BE2C (cell line): ENCODE measurements around the gene CHST5.
A peak's percentile ranks its signal among the peaks of the same experiment; 100 is the strongest.
"Not testable (repeated sequence)": the region's sequence is repeated elsewhere in the genome, so short reads cannot be mapped to it uniquely, and the experiment has no call there.

Experiments used
- DNase-seq: peaks from one replicate; pipeline ENCODE4 v3.0.0-alpha.2; 2020
- H3K27me3 ChIP-seq: fragments of 250-450 bp; sonication (Bioruptor Pico); 2 replicates; pipeline ENCODE4 v1.5.1; 2020; ENCODE audit warnings: mild to moderate bottlenecking
- H3K36me3 ChIP-seq: fragments of 250-450 bp; sonication (Bioruptor Pico); 2 replicates; pipeline ENCODE4 v1.5.1; 2020; ENCODE audit warnings: mild to moderate bottlenecking
- H3K4me1 ChIP-seq: fragments of 250-450 bp; sonication (Bioruptor Pico); 2 replicates; pipeline ENCODE4 v1.5.1; 2020
- H3K4me3 ChIP-seq: 2 replicates; pipeline ENCODE4 v1.5.1; 2011; ENCODE audit warnings: low read depth, low read length
- H3K9me3 ChIP-seq: fragments of 250-450 bp; sonication (Bioruptor Pico); 2 replicates; pipeline ENCODE4 v1.5.1; 2020
- TF ChIP-seq, protein P1 (sequence below): IDR thresholded peaks from 2 replicates; pipeline ENCODE4 v1.5.1; 2012; ENCODE audit warnings: mild to moderate bottlenecking, low read depth, low read length

The CHST5 gene

DNA sequence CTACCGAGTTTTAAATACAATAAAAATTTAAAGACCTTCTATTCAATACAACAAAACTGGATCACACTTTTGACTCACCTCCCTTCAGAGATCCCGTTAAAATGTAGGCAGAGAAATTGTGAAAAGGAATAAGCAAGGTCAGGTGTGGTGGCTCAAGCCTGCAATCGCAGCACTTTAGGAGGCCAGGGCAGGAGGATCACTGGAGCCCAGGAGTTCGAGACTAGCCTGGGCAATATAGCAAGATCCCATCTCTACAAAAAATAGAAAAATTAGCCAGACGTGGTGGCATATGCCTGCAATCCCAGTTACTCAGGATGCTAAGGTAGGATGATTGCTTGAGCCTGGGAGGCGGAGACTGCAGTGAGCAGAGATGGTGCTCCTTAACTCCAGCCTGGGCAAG lies 16.7 kb downstream of the CHST5 start:
- no peak overlapping the region for H3K4me3 ChIP-seq
- TF ChIP-seq, protein P1, sequence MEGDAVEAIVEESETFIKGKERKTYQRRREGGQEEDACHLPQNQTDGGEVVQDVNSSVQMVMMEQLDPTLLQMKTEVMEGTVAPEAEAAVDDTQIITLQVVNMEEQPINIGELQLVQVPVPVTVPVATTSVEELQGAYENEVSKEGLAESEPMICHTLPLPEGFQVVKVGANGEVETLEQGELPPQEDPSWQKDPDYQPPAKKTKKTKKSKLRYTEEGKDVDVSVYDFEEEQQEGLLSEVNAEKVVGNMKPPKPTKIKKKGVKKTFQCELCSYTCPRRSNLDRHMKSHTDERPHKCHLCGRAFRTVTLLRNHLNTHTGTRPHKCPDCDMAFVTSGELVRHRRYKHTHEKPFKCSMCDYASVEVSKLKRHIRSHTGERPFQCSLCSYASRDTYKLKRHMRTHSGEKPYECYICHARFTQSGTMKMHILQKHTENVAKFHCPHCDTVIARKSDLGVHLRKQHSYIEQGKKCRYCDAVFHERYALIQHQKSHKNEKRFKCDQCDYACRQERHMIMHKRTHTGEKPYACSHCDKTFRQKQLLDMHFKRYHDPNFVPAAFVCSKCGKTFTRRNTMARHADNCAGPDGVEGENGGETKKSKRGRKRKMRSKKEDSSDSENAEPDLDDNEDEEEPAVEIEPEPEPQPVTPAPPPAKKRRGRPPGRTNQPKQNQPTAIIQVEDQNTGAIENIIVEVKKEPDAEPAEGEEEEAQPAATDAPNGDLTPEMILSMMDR = no peak
- H3K4me1 ChIP-seq = peaks cover 6% of the 10 kb centered on the region
- H3K9me3 ChIP-seq = no peaks in the 10 kb centered on the region
- H3K27me3 ChIP-seq = no peaks in the 10 kb centered on the region
- H3K36me3 ChIP-seq = no peaks in the 10 kb centered on the region
- DNase-seq = no peak

DNA sequence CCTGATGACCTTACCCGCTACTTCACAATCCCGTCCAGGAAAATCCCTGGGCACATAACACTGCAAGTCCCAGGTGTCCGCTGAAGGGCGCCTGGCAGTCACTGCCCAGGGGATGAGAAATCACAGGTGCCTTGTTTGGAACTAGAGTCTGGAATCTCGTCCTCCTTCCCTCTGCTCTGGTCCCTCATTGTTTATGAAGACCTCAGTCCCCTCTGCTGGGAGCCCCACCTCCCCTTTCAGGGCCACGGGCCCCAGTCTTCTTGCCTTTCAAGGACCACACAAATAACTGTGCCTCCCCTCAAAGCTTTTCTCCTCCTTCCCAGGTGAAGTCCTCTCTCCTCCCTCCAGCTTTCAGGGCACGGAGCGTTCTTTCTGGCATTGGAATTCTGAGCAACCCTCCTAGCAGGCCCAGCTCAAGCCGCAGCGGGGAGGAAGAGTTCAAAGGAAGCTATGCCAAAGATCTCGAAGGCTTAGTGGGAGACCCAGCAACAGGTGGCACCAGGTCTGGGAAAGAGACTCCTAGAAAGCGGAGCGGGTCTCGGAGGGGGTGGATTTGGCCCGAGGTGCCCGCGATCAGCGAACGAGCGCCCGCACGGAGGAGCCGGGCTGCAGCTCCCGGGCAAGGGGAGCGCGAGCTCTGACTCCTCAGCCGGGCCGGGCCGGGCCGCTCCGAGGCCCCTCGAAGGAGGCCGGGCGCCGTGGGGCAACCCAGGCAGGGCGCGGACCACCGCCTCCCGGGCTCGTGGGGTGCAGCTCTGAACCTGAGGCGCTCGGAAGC lies 19.5 kb downstream of the CHST5 start:
- not testable (repeated sequence) for DNase-seq, H3K36me3 ChIP-seq, H3K9me3 ChIP-seq, H3K4me1 ChIP-seq, H3K27me3 ChIP-seq
- peak overlapping the region; percentile 83 for H3K4me3 ChIP-seq

DNA sequence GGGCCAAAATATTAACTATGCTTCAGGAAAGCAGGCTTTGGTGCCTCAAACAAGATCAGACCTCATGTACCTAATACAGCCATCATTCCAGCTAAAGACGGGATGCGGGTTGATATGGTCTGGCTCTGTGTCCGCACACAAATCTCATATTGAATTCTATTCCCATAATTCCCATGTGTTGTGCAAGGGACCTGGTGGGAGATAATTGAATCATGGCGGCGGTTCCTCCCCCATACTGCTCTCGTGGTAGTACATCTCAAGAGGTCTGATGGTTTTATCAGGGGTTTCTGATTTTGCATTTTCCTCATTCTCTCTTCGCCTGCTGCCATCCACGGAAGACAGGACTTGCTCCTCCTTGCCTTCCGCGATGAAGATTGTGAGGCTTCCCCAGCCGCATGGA lies 21.6 kb downstream of the CHST5 start:
- peaks cover 8% of the 10 kb centered on the region for H3K4me1 ChIP-seq
- H3K27me3 ChIP-seq = no peaks in the 10 kb centered on the region
- TF ChIP-seq, protein P1 = no peak
- H3K36me3 ChIP-seq = no peaks in the 10 kb centered on the region
- no peaks in the 10 kb centered on the region for H3K9me3 ChIP-seq
- DNase-seq = peak; percentile 58
- H3K4me3 ChIP-seq = no peak overlapping the region

DNA sequence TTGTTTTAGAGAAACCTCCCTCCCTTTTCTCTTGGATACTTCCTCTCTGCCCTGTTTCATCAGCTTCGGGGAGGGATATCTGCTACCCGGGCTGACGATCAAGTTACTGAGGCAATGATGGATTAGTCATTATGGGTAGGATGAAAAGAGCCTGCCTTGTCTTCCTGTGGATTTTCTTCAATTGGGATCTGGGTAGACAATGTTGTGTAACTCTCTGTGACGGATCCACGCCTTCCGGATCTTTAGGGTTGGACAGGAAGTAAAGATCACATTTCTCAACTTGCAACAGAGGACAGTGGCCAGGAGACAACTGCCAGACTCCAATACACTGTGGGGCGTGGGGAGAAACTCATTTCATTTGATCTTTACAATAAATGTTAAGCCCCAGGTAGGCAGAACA lies 29.3 kb downstream of the CHST5 start:
- TF ChIP-seq, protein P1 = no peak
- H3K4me1 ChIP-seq = no peaks in the 10 kb centered on the region
- no peak for DNase-seq
- no peaks in the 10 kb centered on the region for H3K27me3 ChIP-seq
- no peaks in the 10 kb centered on the region for H3K36me3 ChIP-seq
- H3K4me3 ChIP-seq = no peak overlapping the region
- no peaks in the 10 kb centered on the region for H3K9me3 ChIP-seq

DNA sequence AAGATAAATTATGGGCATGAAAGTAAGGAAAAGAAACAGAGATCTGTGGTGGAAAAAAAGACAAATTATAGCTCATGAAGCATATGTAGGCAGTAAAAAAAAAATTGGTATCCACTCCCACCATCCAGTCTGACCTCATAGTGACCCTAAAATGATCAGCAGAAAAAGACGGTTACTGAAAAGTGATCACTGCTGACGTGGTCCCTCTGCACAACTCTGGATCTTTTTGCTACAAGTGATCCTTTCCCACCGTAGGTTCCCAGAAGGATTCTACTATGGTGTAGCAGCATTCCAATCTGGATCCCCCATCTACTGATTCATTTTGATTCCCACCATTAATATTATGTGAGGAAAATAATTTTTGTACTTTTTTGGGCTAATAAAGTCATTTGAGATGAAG lies 29.8 kb downstream of the CHST5 start:
- Histone ChIP-seq H3K4me1 (no peaks in the 10 kb centered on the region), H3K36me3 (no peaks in the 10 kb centered on the region)
- DNase-seq = no peak

DNA sequence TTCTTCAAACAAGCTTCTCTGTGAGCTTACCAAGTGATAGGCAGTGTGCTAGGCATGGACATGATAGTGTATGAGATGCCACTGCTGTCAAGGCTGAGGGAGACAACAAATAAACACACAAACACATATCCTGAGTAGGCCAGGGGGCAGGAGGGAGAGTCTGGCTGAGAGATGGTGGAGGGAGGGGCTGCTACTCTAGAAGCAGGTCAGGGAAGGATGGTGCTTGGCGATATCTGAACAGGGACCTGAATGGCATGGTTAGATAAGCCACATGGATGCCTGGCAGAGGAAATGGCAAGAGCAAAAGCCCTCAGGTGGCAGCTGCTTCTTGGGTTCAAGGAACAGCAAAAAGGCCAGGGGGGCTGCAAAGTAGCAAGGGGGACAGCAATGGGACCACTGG lies 32.1 kb downstream of the CHST5 start:
- no peak overlapping the region for H3K4me3 ChIP-seq
- TF ChIP-seq, protein P1 = no peak
- H3K27me3 ChIP-seq = no peaks in the 10 kb centered on the region
- H3K36me3 ChIP-seq = no peaks in the 10 kb centered on the region
- peaks cover 3% of the 10 kb centered on the region for H3K4me1 ChIP-seq
- no peaks in the 10 kb centered on the region for H3K9me3 ChIP-seq
- no peak for DNase-seq

More for the DNA sequence above, 29.8 kb downstream of the CHST5 start:
- TF ChIP-seq, protein P1 = no peak
- Histone ChIP-seq H3K4me3 (no peak overlapping the region), H3K9me3 (no peaks in the 10 kb centered on the region), H3K27me3 (no peaks in the 10 kb centered on the region)
